ENCODE measurements around the gene ERN1. TPM values are rescaled to one million over a fixed set of nuclear protein-coding genes. Genes with fewer than 3 reads are reported as not detected.

The ERN1 gene
- total and polyA plus RNA-seq, 2 of the 13 experiments (the other 11 are each of a cell fraction or from before 2014, with no cell fraction given), result 6.0 to 12.7 TPM

DNA sequence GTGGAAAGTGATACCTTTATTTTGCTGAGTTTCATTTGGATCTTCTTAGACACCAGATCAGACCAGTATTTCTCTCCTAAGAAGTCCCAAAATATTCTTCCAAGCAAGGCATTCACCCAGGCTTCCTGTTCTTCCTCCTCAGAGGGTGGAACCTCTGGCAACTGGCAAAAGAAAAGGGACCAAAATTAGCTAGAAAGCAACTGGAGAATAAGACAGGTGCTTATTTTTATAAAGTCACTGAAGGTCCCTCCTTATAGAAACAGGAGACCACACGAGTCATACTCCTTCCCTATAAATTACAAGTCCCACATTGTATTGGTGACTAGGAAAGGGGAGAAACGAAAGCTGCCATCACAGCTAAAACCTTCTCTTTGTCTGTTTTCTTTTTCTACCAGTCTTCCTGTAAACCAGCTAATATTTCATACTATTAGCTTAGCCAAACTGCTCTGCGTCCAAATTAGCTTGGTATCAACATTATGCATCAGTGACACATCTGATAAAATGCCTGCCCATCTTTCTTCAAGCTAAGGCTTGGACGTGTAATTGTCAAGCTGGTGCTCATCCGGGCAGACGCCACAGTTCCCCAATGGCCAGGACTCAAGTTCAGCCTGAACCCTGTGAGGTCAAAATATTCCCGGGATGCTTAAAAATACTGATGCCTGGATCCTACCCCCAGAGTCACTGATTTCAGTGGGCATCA lies 47.5 kb upstream of the ERN1 start:
- DNase-seq (ENCODE audit: low spot score), result no peak
- ChIA-PET POLR2A (interaction anchor here (0.5 to 5.2 kb wide), 8 partner anchors 13 to 334 kb away, joined by 3 to 39 read pairs (median 10); no protein-coding TSS in a partner anchor), CTCF (ENCODE audit: low intra/inter-chr PET ratio, low total read pairs) (interaction anchor here (1.3 kb wide), 1 partner anchor 9 kb away, joined by 3 read pairs; no protein-coding TSS in a partner anchor)
- no peaks in the 10 kb centered on the region for H4K20me1 ChIP-seq (ENCODE audit: insufficient read depth, low read length)
- H3K4me2 ChIP-seq (ENCODE audit: low read depth, low read length), result peak overlapping the region; percentile 44
- no peak overlapping the region for H2AFZ ChIP-seq (ENCODE audit: low read length)
- BruUV-seq (replicated peaks), result no TSS peak
- no peak for FAIRE-seq
- H3K9me3 ChIP-seq (ENCODE audit: low read length), result no peaks in the 10 kb centered on the region
- peaks cover 45% of the 10 kb centered on the region for H3K4me1 ChIP-seq (ENCODE audit: insufficient read depth, low read length)
- in situ Hi-C loops (cut with HindIII; ENCODE audit: extremely low pct_ligation_motif_present, low pct_unique_long_range_greater_than_20kb), result no loop called here
- intact Hi-C loops (cut with micrococcal nuclease; ENCODE audit: unreplicated experiment), result loop anchor here (2.0 kb wide), 1 partner anchor 21 kb away; no protein-coding TSS in a partner anchor
- H3K36me3 ChIP-seq (replicated peaks in 1 of 2; ENCODE audit: control insufficient read depth in 1 of 2, insufficient read depth in 2 of 2, low read length in 2 of 2), result peaks cover 10 to 26% of the 10 kb centered on the region in 2 experiments
- H3K9ac ChIP-seq (ENCODE audit: insufficient read depth, low read depth, low read length), result no peak overlapping the region
- 88% methylated on average over 7 of the region's 7 CpGs for WGBS (ENCODE audit: low lambda C conversion rate)
- H3K27ac ChIP-seq (ENCODE audit: extremely low read length, insufficient read depth, low read length), result no peak overlapping the region
- no peak for ATAC-seq
- no peaks in the 10 kb centered on the region for H3K27me3 ChIP-seq (ENCODE audit: control insufficient read depth in 1 of 2, insufficient read depth in 2 of 2, low read length in 2 of 2)
- no peak overlapping the region; a peak in 1 of 6 replicates for H3K4me3 ChIP-seq (replicated peaks in 1 of 3; ENCODE audit: insufficient read depth in 1 of 3, low read depth in 2 of 3, low read length in 3 of 3)
- no peaks in the 10 kb centered on the region for H3K79me2 ChIP-seq (ENCODE audit: insufficient read depth, low read length)
- TF ChIP-seq, protein P1, sequence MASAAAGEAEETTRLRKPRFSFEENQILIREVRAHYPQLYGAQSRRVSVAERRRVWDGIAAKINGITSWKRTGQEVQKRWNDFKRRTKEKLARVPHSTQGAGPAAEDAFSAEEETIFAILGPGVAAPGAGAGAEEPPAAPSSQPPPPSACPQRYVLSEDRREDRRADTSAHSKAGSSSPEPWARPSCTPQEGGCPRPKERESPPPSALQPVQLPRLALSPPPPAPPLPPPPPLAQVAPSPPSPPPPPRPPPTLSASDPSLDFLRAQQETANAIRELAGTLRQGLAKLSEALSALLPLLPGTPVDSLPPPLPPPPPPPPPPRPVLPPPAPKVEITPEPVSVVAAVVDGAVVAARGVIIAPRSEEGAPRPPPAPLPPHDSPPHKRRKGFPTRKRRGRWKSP (CRISPR knock-in tag; IDR thresholded peaks at IDR 0.05), result no peak
- 0 out of 2 replicates have a peak, but pooled peaks have one; percentile 4 for TF ChIP-seq ARNT2 (CRISPR knock-in tag; IDR thresholded peaks at IDR 0.05; ENCODE audit: low read depth)
- TF ChIP-seq, protein P2, sequence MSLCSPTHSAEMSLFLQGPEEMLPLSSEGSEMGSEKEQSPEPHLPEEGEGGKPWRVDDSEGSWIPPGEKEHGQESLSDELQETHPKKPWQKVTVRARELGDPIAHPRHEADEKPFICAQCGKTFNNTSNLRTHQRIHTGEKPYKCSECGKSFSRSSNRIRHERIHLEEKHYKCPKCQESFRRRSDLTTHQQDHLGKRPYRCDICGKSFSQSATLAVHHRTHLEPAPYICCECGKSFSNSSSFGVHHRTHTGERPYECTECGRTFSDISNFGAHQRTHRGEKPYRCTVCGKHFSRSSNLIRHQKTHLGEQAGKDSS (CRISPR knock-in tag; IDR thresholded peaks at IDR 0.05; ENCODE audit: borderline replicate concordance, low read depth), result no peak
- TF ChIP-seq ZNF619 (CRISPR knock-in tag; IDR thresholded peaks at IDR 0.05), result no peak
- TF ChIP-seq, protein P3, sequence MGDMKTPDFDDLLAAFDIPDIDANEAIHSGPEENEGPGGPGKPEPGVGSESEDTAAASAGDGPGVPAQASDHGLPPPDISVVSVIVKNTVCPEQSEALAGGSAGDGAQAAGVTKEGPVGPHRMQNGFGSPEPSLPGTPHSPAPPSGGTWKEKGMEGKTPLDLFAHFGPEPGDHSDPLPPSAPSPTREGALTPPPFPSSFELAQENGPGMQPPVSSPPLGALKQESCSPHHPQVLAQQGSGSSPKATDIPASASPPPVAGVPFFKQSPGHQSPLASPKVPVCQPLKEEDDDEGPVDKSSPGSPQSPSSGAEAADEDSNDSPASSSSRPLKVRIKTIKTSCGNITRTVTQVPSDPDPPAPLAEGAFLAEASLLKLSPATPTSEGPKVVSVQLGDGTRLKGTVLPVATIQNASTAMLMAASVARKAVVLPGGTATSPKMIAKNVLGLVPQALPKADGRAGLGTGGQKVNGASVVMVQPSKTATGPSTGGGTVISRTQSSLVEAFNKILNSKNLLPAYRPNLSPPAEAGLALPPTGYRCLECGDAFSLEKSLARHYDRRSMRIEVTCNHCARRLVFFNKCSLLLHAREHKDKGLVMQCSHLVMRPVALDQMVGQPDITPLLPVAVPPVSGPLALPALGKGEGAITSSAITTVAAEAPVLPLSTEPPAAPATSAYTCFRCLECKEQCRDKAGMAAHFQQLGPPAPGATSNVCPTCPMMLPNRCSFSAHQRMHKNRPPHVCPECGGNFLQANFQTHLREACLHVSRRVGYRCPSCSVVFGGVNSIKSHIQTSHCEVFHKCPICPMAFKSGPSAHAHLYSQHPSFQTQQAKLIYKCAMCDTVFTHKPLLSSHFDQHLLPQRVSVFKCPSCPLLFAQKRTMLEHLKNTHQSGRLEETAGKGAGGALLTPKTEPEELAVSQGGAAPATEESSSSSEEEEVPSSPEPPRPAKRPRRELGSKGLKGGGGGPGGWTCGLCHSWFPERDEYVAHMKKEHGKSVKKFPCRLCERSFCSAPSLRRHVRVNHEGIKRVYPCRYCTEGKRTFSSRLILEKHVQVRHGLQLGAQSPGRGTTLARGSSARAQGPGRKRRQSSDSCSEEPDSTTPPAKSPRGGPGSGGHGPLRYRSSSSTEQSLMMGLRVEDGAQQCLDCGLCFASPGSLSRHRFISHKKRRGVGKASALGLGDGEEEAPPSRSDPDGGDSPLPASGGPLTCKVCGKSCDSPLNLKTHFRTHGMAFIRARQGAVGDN (CRISPR knock-in tag; IDR thresholded peaks at IDR 0.05), result no peak
- TF ChIP-seq SRY (CRISPR knock-in tag; IDR thresholded peaks at IDR 0.05), result no peak
- TF ChIP-seq ZNF607 (CRISPR knock-in tag; IDR thresholded peaks at IDR 0.05; ENCODE audit: borderline replicate concordance), result no peak
- TF ChIP-seq KDM5B (CRISPR knock-in tag; IDR thresholded peaks at IDR 0.05; ENCODE audit: borderline replicate concordance), result no peak
- no peak for TF ChIP-seq ZNF746 (CRISPR knock-in tag; IDR thresholded peaks at IDR 0.05)
- TF ChIP-seq, protein P4, sequence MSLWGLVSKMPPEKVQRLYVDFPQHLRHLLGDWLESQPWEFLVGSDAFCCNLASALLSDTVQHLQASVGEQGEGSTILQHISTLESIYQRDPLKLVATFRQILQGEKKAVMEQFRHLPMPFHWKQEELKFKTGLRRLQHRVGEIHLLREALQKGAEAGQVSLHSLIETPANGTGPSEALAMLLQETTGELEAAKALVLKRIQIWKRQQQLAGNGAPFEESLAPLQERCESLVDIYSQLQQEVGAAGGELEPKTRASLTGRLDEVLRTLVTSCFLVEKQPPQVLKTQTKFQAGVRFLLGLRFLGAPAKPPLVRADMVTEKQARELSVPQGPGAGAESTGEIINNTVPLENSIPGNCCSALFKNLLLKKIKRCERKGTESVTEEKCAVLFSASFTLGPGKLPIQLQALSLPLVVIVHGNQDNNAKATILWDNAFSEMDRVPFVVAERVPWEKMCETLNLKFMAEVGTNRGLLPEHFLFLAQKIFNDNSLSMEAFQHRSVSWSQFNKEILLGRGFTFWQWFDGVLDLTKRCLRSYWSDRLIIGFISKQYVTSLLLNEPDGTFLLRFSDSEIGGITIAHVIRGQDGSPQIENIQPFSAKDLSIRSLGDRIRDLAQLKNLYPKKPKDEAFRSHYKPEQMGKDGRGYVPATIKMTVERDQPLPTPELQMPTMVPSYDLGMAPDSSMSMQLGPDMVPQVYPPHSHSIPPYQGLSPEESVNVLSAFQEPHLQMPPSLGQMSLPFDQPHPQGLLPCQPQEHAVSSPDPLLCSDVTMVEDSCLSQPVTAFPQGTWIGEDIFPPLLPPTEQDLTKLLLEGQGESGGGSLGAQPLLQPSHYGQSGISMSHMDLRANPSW (CRISPR knock-in tag; IDR thresholded peaks at IDR 0.05; ENCODE audit: borderline replicate concordance), result no peak
- TF ChIP-seq, protein P5, sequence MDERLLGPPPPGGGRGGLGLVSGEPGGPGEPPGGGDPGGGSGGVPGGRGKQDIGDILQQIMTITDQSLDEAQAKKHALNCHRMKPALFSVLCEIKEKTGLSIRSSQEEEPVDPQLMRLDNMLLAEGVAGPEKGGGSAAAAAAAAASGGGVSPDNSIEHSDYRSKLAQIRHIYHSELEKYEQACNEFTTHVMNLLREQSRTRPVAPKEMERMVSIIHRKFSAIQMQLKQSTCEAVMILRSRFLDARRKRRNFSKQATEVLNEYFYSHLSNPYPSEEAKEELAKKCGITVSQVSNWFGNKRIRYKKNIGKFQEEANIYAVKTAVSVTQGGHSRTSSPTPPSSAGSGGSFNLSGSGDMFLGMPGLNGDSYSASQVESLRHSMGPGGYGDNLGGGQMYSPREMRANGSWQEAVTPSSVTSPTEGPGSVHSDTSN (CRISPR knock-in tag; IDR thresholded peaks at IDR 0.05), result no peak
- no peak for TF ChIP-seq ZNF816 (CRISPR knock-in tag; IDR thresholded peaks at IDR 0.05; ENCODE audit: borderline replicate concordance)
- no peak for TF ChIP-seq ZNF7 (CRISPR knock-in tag; IDR thresholded peaks at IDR 0.05)

All from HepG2 (cell line).